HL-60/S4 treated with phorbol 12-myristate 13-acetate at 8.2 ng/mL for 4 days and 3 days (cell line): ENCODE measurements around the gene LSM2.
"Not testable (repeated sequence)": the region's sequence is repeated elsewhere in the genome, so short reads cannot be mapped to it uniquely, and the experiment has no call there.

Experiments used
- in situ Hi-C: fragments of 300-500 bp; cut with MboI; formaldehyde crosslinking; loops from 2 replicates; pipeline ENCODE4 v1.15.0; 2022; ENCODE audit warnings: low sequenced_read_pairs

Gene LSM2

GRCh38 chr6:31799781-31800180 lies 7.0 kb downstream of the LSM2 start:
- in situ Hi-C loops: no loop called here

- in situ Hi-C loops: no loop called here
Observed at GRCh38 chr6:31797588-31797987, 9.2 kb downstream of the LSM2 start.

GRCh38 chr6:31796993-31797385 lies 9.8 kb downstream of the LSM2 start:
- in situ Hi-C loops: no loop called here

- in situ Hi-C loops: no loop called here
Observed at GRCh38 chr6:31795616-31796298, 11.0 kb downstream of the LSM2 start, which contains the start of gene VARS1. VARS1 (minus strand) TSS chr6:31795752; CDS start chr6:31795217, 535 bp downstream.

- in situ Hi-C loops: no loop called here
Observed at GRCh38 chr6:31794866-31795615, 11.7 kb downstream of the LSM2 start.

GRCh38 chr6:31794294-31794865 lies 12.4 kb downstream of the LSM2 start:
- in situ Hi-C loops: no loop called here

GRCh38 chr6:31793927-31794245 lies 12.9 kb downstream of the LSM2 start:
- in situ Hi-C loops: not testable (repeated sequence)

GRCh38 chr6:31792761-31793171 lies 14.0 kb downstream of the LSM2 start:
- in situ Hi-C loops: no loop called here

- in situ Hi-C loops: no loop called here
Observed at GRCh38 chr6:31792090-31792374, 14.7 kb downstream of the LSM2 start.

- in situ Hi-C loops: no loop called here
Observed at GRCh38 chr6:31791324-31792089, 15.3 kb downstream of the LSM2 start.

- in situ Hi-C loops: no loop called here
Observed at GRCh38 chr6:31785475-31785874, 21.3 kb downstream of the LSM2 start.

- in situ Hi-C loops: no loop called here
Observed at GRCh38 chr6:31784098-31784925, 22.5 kb downstream of the LSM2 start.

GRCh38 chr6:31782126-31782855 lies 24.5 kb downstream of the LSM2 start:
- in situ Hi-C loops: no loop called here

- in situ Hi-C loops: no loop called here
Observed at GRCh38 chr6:31781244-31782125, 25.3 kb downstream of the LSM2 start.

GRCh38 chr6:31780507-31781243 lies 26.1 kb downstream of the LSM2 start:
- in situ Hi-C loops: no loop called here

- in situ Hi-C loops: no loop called here
Observed at GRCh38 chr6:31779908-31780307, 26.9 kb downstream of the LSM2 start.

- in situ Hi-C loops: no loop called here
Observed at GRCh38 chr6:31778999-31779885, 27.5 kb downstream of the LSM2 start.
